GM11168 (cell line): ENCODE measurements around the gene CEP97.
"Not testable (repeated sequence)": the region's sequence is repeated elsewhere in the genome, so short reads cannot be mapped to it uniquely, and the experiment has no call there.

ENCODE experiments used
- in situ Hi-C: fragments of 300-500 bp; cut with MboI; formaldehyde crosslinking; loops from one replicate; pipeline ENCODE4 v1.12.0; 2022; ENCODE audit warnings: low sequenced_read_pairs; ENCODE audit not compliant: unreplicated experiment

CEP97 gene, protein sequence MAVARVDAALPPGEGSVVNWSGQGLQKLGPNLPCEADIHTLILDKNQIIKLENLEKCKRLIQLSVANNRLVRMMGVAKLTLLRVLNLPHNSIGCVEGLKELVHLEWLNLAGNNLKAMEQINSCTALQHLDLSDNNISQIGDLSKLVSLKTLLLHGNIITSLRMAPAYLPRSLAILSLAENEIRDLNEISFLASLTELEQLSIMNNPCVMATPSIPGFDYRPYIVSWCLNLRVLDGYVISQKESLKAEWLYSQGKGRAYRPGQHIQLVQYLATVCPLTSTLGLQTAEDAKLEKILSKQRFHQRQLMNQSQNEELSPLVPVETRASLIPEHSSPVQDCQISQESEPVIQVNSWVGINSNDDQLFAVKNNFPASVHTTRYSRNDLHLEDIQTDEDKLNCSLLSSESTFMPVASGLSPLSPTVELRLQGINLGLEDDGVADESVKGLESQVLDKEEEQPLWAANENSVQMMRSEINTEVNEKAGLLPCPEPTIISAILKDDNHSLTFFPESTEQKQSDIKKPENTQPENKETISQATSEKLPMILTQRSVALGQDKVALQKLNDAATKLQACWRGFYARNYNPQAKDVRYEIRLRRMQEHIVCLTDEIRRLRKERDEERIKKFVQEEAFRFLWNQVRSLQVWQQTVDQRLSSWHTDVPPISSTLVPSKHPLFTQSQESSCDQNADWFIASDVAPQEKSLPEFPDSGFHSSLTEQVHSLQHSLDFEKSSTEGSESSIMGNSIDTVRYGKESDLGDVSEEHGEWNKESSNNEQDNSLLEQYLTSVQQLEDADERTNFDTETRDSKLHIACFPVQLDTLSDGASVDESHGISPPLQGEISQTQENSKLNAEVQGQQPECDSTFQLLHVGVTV

DNA sequence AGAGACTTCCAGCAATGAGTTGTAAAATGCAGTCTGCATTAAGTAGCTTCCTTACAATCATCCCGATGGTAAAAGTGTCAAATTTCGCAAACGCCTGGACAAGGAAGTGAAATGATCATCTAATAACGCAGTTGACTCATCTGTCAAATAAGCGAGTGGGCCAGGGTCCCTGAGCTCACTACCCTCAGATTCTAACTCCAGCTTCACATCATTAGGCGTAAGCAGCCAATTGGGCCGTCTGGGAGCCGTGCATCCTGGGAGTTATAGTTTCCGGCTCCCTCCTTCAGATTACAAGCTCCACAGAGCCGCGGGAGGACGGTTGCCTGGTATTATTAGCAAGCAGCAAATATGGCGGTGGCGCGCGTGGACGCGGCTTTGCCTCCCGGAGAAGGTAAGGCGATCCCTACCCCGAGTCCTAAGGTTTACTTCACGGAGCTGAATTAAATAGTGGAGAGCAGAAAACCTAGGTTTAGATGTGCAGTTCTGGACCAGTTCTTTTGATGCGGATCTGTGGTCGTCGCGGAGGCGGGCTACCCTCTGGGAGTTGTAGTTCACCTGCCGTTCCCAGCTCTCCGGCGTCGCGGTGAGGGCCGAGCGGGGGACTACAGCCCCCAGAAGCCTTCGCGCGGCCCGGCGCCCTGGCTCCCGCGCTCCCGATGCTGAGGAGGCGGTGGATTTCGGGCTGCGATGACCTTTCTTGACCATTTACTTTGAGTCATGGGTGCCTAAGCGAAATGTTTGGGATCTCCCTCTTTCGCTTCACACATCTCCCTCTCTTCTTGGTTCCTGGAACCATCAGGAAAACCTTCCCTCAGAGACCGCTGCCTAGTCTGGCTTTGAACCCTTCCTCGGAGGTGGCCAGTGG is at the start of gene CEP97:
TSS of gene CEP97 (plus strand) at position 286 of the 865 bp plus-strand sequence. CDS start at position 349, 63 bp downstream.
- in situ Hi-C loops: loop anchor here (5.0 kb wide), 1 partner anchor 38 kb away; no protein-coding TSS in a partner anchor

DNA sequence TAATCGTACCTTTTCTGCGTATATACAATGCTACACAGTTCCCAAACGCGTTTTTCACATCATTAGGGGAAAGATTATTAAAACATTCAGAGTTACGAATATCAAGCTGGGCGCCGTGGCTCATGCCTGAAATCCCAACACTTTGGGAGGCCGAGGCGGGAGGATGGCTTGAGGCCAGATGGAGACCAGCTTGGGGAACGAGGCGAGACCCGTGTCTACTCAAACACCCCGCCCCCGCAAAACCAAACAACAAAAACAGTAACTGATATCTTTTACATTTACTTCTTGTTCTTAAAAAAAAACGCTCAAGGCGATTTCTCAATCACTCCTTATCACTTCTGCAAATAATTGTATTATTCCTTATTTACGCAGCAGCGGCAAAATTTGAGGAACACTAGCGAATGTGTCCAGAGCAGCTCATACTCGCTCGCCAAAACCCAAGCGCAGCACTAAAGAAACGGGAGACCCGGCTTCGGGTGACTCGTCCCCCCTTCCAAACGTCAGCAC is 48.7 kb upstream of the CEP97 start:
- in situ Hi-C loops: no loop called here

DNA sequence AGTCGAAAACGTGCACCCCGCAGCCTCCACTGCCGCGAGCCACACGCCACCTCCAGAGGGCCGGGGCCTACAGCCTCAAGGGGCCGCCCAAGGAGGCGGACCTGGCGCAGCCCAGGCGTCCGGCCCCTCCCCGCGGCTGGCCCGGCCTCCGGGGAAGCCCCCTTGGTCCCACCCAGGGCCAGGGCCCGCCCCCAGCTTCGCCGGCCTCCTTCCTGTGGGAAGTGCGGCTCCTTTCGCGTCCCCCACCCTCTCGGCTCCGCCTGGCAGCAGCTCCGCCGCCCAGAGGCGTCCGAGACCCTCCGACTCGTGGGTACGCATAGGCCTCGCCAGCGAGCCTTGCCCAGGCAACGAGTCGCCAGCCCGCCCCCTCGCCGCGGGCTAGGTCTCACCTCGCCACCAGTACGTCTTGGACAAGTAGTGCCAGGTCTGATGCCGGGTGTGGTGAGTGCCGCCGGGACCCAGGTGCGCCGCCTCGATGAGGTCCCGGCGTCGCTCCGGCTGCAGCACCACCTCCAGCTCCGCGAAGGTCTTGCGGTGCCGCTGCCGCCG is 48.1 kb upstream of the CEP97 start:
- in situ Hi-C loops: no loop called here

DNA sequence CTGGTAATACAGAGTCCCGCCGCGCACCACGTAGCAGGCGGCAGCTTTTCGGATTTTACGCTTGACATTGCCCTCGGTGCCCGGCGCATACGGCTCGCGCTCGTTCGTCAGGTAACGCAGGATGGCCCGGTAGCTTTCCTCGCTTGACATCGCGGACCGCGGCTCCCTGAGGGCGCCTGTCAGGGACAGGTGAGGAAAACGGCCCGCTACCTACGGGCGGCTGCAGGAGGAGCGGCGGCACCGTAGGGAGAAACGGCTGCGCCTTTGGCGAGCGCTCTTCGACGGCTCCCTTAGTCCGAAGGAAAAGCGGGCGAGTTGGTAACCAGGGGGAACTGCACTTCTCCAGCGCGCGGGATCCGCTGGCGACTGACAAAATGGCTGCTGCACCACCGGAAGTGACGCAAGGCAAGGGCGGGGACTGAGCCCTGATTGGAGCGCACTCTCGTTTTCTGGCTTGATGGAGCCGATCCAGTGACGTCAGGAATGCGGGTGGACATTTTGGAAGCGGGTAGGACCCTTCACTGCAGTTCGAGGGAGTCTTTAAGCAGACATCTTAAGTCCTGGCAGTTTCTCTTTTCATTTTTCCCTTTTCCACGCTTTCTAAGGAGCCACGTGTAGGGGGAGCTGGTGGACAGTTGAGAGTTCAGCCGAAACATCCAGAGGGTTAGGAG is 47.5 kb upstream of the CEP97 start, which contains the start of gene ZBTB11:
TSS of gene ZBTB11 (minus strand) at position 368 of the 671 bp plus-strand sequence. CDS start at position 150, 218 bp downstream.
- in situ Hi-C loops: no loop called here

DNA sequence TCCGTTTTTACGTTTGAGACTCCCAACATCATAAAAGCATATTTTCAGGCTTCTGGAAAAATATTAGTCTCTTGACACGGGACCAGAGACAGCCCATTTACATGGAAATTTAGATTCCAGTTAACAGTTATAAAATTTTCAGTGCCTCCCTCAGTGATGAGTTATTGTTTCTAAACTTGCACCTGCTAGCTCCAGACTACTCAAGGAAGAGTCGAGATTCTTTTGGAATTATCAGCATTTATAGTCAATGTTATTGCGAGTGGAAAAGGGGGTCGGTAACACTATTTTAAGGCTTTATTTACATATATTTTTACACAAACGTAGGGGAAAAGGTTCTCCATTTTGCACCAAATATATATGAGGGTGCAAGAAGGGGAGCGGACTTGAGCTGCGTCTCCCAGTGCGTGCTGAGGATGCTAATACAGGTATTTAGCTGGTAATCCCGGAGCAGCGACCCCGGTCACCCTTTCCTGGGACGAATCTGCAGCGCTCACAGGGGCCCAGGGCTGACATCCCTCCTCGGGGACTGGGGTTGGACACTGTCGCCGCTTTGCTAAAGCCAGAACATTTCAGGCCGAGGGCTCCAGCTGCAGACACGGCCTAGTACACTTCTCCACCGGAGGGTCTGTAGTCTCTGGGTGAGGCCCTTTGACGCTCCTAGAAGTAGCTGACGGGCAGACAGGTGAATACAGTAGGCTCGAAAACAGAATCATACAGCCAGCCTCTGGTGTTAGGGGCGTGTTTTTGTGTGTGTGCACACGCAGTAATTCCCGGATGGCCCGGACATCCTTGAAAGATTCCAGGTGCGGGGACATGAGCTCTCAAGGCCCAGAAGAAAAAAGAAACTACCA is 46.8 kb upstream of the CEP97 start:
- in situ Hi-C loops: no loop called here

DNA sequence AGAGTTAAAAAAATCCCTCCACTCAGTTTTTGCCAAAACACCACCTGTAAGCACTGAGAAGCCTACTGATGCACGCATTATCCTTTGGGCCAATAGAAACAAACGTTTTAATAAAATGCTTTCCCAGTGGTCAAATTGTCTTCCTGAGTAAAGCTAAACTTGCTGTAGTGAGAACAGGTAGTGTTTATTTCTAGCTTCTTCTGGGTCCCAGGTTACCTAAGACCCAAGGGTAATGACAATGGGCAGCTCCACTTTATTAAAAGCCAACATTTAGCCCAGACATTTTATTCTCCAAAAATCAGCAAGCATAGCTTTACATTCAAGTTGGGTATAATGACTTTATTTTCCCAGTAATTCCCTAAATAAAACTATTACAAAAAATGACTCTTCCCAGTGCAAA is 45.6 kb upstream of the CEP97 start:
- in situ Hi-C loops: not testable (repeated sequence)

DNA sequence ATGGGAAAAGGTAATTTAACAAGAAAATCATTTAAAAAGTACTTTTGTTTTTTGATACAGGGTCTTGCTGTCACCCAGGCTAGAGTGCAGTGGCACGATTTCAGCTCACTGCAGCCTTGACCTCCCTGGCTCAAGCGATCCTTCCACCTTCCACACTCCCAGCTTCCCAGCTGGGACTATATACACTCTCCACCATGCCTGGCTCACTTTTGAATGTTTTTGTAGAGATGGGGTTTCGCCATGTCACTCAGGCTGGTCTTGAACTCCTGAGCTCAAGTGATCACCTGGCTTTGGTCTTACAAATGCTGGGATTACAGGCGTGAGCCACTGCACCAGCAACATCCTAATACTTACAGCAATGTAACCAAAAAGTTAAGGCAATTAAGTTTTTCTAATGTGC is 43.9 kb upstream of the CEP97 start:
- in situ Hi-C loops: no loop called here

DNA sequence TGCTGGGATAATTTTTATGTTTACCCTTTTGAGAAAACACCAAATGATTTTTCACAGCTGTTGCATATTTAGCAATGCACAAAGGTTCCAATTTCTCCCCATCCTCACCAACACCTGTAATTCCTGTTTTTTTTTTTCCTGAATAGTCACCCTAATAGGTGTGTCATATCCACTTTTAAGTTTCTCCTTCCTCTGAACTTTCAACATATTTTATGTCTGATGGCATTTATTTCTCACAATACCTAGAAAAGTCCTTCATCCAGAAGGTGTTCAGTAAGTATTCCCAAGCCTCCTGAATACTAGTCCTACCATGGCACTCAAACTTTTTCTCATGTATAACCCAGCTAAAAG is 39.4 kb upstream of the CEP97 start:
- in situ Hi-C loops: no loop called here

DNA sequence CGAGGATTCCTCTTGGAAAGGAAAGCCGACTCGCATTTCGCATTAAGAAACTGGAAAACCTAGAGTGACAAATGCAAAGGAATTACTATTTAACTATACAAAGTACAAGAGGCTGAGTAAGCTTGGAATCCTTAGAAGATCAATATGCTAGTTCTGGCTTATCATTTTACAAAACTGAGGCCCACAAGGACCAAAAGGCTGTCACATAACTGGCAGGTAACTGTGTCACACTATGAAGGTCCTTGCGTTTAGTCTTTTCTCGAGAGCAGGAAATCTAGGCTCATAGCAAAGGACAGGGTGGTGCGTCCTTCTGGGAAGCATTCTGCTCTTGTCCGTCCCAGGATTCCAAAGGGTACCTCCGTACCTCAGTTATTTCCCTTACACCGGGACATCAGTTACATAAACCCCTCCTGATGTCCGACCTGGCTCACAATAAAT is 38.5 kb upstream of the CEP97 start:
- in situ Hi-C loops: no loop called here

DNA sequence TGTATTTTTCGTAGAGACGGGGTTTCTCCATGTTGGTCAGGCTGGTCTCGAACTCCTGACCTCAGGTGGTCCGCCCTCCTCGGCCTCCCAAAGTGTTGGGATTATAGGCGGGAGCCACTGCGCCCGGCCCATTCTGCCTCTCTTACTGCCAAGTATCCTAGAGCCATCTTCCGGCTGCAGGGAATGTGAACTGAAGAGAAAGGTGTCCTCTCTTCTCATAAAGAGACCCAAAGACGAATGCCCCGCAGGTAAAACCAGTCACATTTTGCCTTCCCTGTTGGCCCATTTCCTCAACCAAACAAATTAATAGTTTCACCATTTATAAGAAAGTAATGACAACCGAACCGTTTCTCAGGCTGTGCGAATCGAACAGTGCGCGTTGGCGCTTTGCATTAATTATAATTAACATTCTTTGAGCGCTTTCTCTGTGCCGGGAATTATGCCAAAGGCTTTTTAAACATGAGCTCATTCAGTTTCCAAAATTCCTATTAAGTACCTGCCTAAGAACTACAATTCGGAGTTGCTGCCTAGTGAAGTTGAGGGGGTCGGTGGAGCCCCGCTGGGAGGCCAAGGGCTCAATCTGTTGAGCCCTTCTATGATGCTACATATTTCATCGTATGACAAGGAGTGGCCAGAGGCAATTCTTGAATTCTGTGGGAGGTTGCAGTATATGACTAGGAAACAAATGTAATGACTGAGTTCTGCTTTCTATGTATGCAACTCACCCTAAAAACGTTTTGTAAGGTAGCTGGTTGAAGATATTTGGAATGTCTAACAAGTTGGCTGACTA is 37.1 kb upstream of the CEP97 start:
- in situ Hi-C loops: no loop called here

DNA sequence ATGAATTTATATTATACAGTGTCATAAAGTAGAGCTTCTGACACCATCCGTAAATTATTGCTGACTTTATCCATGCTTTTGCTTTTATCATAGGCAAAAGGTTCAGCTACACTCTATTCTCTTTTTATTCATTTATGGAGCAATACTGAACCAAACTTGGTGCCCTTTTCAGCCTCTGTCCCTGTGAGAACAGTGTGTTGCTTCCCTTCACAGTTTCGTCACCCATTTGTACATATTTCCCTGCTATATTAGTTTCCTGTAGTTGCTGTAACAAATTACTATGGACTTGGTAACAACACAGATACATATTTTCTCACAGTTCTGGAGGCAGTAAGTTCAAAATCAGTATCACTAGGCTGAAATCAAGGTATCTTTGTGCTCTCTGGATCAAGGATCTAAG is 35.1 kb upstream of the CEP97 start:
- in situ Hi-C loops: no loop called here

DNA sequence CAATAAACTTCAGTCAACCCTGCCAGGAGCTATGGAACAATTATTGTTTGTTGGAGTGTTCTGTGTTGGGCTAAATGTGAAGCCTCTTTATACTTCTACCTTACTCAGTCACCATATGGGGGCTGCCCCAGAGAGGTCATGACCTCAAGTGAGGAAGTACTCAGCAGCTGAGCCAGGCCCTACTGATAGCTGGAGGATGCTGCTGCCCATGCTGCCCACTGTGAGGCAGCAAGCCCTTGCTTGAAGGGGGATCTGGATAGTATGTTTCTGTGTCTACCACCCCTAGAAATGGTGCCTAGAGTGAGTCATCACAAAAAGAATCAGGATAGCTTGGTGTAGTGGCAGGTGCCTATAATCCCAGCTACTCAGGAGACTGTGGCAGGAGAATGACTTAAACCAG is 33.4 kb upstream of the CEP97 start:
- in situ Hi-C loops: no loop called here

DNA sequence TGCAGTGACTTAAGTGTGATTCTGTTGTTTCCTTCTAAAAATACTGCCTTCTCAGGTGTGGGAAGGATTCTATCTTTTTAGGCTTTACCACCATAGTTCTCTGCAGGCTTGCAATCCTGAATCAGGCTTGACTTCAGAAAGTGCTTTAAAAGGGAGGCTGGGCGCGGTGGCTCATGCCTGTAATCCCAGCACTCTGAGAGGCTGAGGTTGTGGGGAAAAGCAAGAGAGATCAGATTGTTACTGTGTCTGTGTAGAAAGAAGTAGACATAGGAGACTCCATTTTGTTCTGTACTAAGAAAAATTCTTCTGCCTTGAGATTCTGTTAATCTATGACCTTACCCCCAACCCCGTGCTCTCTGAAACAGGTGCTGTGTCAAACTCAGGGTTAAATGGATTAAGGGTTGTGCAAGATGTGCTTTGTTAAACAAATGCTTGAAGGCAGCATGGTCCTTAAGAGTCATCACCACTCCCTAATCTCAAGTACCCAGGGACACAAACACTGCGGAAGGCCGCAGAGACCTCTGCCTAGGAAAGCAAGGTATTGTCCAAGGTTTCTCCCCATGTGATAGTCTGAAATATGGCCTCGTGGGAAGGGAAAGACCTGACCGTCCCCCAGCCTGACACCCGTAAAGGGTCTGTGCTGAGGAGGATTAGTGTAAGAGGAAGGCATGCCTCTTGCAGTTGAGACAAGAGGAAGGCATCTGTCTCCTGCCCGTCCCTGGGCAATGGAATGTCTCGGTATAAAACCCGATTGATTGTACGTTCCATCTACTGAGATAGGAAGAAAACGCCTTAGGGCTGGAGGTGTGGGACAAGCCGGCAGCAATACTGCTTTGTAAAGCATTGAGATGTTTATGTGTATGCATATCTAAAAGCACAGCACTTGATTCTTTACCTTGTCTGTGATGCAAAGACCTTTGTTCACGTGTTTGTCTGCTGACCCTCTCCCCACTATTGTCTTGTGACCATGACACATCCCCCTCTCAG is 32.4 kb upstream of the CEP97 start:
- in situ Hi-C loops: not testable (repeated sequence)

DNA sequence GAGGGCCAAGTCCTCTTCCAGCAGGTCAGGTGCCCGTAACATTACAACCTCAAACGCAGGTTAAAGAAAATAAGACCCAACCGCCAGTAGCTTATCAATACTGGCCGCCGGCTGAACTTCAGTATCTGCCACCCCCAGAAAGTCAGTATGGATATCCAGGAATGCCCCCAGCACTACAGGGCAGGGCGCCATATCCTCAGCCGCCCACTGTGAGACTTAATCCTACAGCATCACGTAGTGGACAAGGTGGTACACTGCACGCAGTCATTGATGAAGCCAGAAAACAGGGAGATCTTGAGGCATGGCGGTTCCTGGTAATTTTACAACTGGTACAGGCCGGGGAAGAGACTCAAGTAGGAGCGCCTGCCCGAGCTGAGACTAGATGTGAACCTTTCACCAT is 30.9 kb upstream of the CEP97 start:
- in situ Hi-C loops: not testable (repeated sequence)

DNA sequence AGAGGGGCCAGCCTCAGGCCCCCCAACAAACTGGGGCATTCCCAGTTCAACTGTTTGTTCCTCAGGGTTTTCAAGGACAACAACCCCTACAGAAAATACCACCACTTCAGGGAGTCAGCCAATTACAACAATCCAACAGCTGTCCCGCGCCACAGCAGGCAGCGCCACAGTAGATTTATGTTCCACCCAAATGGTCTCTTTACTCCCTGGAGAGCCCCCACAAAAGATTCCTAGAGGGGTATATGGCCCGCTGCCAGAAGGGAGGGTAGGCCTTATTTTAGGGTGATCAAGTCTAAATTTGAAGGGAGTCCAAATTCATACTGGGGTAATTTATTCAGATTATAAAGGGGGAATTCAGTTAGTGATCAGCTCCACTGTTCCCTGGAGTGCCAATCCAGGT is 29.6 kb upstream of the CEP97 start:
- in situ Hi-C loops: not testable (repeated sequence)

DNA sequence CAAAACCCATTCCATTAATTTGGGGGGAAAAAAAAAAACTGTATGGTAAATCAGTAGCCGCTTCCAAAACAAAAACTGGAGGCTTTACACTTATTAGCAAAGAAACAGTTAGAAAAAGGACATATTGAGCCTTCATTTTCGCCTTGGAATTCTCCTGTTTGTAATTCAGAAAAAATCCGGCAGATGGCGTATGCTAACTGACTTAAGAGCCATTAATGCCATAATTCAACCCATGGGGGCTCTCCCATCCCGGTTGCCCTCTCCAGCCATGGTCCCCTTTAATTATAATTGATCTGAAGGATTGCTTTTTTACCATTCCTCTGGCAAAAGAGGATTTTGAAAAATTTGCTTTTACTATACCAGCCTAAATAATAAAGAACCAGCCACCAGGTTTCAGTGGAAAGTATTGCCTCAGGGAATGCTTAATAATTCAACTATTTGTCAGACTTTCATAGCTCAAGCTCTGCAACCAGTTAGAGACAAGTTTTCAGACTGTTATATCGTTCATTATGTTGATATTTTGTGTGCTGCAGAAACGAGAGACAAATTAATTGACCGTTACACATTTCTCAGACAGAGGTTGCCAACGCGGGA is 28.5 kb upstream of the CEP97 start:
- in situ Hi-C loops: no loop called here
